CD4-positive, alpha-beta T cell treated with Interleukin-15 for 1 hour (primary cell): ENCODE results near the gene PANK4.

Source experiments
- DNase-seq: peaks from one replicate; pipeline ENCODE4 v3.0.0-alpha.2; 2020

Gene PANK4

GRCh38 chr1:2544093-2544874 lies 17.9 kb upstream of the PANK4 start:
- DNase-seq: no peak

GRCh38 chr1:2543543-2544092 lies 17.2 kb upstream of the PANK4 start:
- peak; percentile 36 for DNase-seq

GRCh38 chr1:2542246-2542915 lies 16.0 kb upstream of the PANK4 start:
- no peak for DNase-seq

GRCh38 chr1:2541619-2542245 lies 15.3 kb upstream of the PANK4 start:
- no peak for DNase-seq

GRCh38 chr1:2540816-2541492 lies 14.6 kb upstream of the PANK4 start:
- no peak for DNase-seq

GRCh38 chr1:2539312-2539907 lies 13.0 kb upstream of the PANK4 start:
- DNase-seq: peak; percentile 27

- DNase-seq: no peak
Observed at GRCh38 chr1:2538872-2539271, 12.5 kb upstream of the PANK4 start.

GRCh38 chr1:2538376-2538775 lies 12.0 kb upstream of the PANK4 start:
- no peak for DNase-seq

GRCh38 chr1:2537784-2538115 lies 11.4 kb upstream of the PANK4 start:
- DNase-seq: no peak

- no peak for DNase-seq
Observed at GRCh38 chr1:2535981-2536380, 9.6 kb upstream of the PANK4 start.

- no peak for DNase-seq
Observed at GRCh38 chr1:2535455-2535854, 9.1 kb upstream of the PANK4 start.

- DNase-seq: no peak
Observed at GRCh38 chr1:2534687-2535441, 8.5 kb upstream of the PANK4 start.

GRCh38 chr1:2534315-2534686 lies 7.9 kb upstream of the PANK4 start:
- DNase-seq: no peak

- DNase-seq: no peak
Observed at GRCh38 chr1:2533365-2533764, 7.0 kb upstream of the PANK4 start.

- no peak for DNase-seq
Observed at GRCh38 chr1:2532485-2533160, 6.2 kb upstream of the PANK4 start.

GRCh38 chr1:2530513-2531361 lies 4.3 kb upstream of the PANK4 start:
- no peak for DNase-seq

GRCh38 chr1:2529784-2530512 lies 3.6 kb upstream of the PANK4 start, which contains the start of gene HES5:
Gene HES5, minus strand, starts transcription at chr1:2530263. Its CDS starts 99 bp downstream, at chr1:2530164.
- DNase-seq: no peak

GRCh38 chr1:2528966-2529783 lies 2.8 kb upstream of the PANK4 start:
- DNase-seq: peak; percentile 65

- no peak for DNase-seq
Observed at GRCh38 chr1:2528611-2528965, 2.2 kb upstream of the PANK4 start.
